GM23338 (cell line): Measurements from ENCODE around the gene PDE6H.

Source experiments
- CREB1 ChIP-seq: fragments of 250-450 bp; sonication (Bioruptor Pico); IDR thresholded peaks from 2 replicates; pipeline ENCODE4 v1.5.0; 2020; ENCODE audit warnings: low read depth, mild to moderate bottlenecking, moderate library complexity
- EZH2phosphoT487 ChIP-seq: fragments of 200-600 bp; sonication (generic); IDR thresholded peaks from one replicate; pipeline ENCODE4 v1.8.1; 2018; ENCODE audit warnings: antibody characterized with exemption; ENCODE audit not compliant: unreplicated experiment
- TF ChIP-seq, protein P1 (sequence below), 2 experiments: fragments of 200-600 bp in 1 of 2; sonication (generic) in 1 of 2; conservative IDR thresholded peaks; 2 replicates each; pipeline versions ENCODE4 v1.5.1 to v1.6.1; 2016 to 2017; ENCODE audit warnings: antibody characterized with exemption in 2 of 2, low read depth in 2 of 2, mild to moderate bottlenecking in 2 of 2, moderate library complexity in 1 of 2

DNA sequence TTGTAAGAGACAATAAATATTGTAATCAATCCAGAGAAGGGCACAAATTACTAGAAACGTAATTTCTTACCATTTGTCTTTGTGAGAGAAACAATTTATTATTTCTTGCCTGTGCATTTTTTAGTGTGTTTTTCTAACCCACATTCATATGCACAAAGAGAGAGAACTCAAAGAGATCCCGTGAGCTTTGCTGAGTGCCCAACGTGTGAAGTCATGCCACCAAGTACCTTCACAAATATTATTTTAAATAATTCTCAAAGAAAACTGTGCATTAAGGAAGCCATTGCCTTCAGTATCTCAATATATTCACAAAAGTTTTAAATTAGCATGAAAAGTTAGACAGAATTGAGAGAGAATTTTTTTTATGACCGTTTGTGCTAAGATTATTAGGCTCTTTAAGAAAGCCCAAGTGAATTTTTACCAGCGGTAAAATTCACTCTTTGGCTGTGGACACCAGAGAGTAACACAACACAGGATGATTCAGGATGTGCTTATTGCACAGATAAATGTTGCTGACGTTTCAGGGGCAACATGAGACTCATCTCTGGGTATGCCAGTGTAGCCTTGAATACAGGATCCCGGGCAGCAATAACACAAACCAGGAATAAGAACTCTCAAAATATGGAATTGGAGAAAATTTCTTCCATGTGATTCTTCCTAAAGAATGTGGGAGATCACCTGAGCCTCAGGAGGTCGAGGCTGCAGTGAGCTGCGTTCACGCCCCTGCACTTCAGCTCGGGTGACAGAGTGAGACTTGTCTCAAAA is 14.3 kb upstream of the PDE6H start:
- TF ChIP-seq EZH2phosphoT487 (no peak), CREB1 (CRISPR knock-in tag) (no peak)
- TF ChIP-seq, protein P1, sequence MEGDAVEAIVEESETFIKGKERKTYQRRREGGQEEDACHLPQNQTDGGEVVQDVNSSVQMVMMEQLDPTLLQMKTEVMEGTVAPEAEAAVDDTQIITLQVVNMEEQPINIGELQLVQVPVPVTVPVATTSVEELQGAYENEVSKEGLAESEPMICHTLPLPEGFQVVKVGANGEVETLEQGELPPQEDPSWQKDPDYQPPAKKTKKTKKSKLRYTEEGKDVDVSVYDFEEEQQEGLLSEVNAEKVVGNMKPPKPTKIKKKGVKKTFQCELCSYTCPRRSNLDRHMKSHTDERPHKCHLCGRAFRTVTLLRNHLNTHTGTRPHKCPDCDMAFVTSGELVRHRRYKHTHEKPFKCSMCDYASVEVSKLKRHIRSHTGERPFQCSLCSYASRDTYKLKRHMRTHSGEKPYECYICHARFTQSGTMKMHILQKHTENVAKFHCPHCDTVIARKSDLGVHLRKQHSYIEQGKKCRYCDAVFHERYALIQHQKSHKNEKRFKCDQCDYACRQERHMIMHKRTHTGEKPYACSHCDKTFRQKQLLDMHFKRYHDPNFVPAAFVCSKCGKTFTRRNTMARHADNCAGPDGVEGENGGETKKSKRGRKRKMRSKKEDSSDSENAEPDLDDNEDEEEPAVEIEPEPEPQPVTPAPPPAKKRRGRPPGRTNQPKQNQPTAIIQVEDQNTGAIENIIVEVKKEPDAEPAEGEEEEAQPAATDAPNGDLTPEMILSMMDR (conservative IDR thresholded peaks at IDR 0.05; ENCODE audit: low read depth in 2 of 2), result no peak
